BE2C (cell line): ENCODE results near the gene CDYL2.

Experiments used
- DNase-seq: peaks from one replicate; pipeline ENCODE4 v3.0.0-alpha.2; 2020
- H3K27me3 ChIP-seq: fragments of 250-450 bp; sonication (Bioruptor Pico); 2 replicates; pipeline ENCODE4 v1.5.1; 2020; ENCODE audit warnings: mild to moderate bottlenecking
- H3K36me3 ChIP-seq: fragments of 250-450 bp; sonication (Bioruptor Pico); 2 replicates; pipeline ENCODE4 v1.5.1; 2020; ENCODE audit warnings: mild to moderate bottlenecking
- H3K4me1 ChIP-seq: fragments of 250-450 bp; sonication (Bioruptor Pico); 2 replicates; pipeline ENCODE4 v1.5.1; 2020
- H3K4me3 ChIP-seq: 2 replicates; pipeline ENCODE4 v1.5.1; 2011; ENCODE audit warnings: low read depth, low read length
- H3K9me3 ChIP-seq: fragments of 250-450 bp; sonication (Bioruptor Pico); 2 replicates; pipeline ENCODE4 v1.5.1; 2020
- TF ChIP-seq, protein P1 (sequence below): IDR thresholded peaks from 2 replicates; pipeline ENCODE4 v1.5.1; 2012; ENCODE audit warnings: mild to moderate bottlenecking, low read depth, low read length

Gene CDYL2

DNA sequence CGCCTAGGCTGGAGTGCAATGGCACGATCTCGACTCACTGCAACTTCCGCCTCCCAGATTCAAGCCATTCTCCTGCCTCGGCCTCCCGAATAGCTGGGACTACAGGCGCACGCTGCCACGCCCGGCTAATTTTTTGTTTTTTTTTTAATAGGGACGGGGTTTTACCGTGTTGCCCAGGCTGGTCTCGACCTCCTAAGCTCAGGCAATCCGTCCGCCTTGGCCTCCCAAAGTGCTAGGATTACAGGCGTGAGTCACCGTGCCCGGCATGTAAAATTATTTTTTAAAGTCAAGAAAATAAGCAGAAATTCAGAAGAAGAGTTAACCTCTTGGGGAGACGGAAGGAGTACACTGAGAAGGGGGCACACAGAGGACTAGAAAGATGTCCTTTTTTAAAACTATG is 27.5 kb downstream of the CDYL2 start:
- TF ChIP-seq, protein P1, sequence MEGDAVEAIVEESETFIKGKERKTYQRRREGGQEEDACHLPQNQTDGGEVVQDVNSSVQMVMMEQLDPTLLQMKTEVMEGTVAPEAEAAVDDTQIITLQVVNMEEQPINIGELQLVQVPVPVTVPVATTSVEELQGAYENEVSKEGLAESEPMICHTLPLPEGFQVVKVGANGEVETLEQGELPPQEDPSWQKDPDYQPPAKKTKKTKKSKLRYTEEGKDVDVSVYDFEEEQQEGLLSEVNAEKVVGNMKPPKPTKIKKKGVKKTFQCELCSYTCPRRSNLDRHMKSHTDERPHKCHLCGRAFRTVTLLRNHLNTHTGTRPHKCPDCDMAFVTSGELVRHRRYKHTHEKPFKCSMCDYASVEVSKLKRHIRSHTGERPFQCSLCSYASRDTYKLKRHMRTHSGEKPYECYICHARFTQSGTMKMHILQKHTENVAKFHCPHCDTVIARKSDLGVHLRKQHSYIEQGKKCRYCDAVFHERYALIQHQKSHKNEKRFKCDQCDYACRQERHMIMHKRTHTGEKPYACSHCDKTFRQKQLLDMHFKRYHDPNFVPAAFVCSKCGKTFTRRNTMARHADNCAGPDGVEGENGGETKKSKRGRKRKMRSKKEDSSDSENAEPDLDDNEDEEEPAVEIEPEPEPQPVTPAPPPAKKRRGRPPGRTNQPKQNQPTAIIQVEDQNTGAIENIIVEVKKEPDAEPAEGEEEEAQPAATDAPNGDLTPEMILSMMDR, result no peak
- DNase-seq, result no peak
- no peak overlapping the region for H3K4me3 ChIP-seq
- no peaks in the 10 kb centered on the region for H3K36me3 ChIP-seq
- no peaks in the 10 kb centered on the region for H3K9me3 ChIP-seq
- no peaks in the 10 kb centered on the region for H3K27me3 ChIP-seq
- H3K4me1 ChIP-seq, result no peaks in the 10 kb centered on the region

DNA sequence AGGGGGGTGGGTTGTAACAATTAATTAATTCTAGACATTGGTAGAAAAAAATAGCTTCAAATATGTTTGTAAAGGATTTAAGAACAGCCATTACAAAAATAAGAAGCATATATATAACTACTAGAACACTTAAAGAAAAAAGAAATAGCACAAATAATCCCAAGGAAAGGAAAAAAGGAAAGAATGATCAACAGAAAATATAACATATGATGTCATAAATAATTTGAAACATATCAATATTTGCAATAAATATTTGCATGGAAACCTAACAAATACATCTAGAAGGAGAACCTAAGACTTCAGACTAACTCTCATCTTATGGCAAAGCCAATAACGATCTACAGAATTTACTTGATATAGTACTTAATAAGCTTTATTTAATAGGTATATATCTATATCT is 28.9 kb downstream of the CDYL2 start:
- H3K36me3 ChIP-seq, result no peaks in the 10 kb centered on the region
- H3K9me3 ChIP-seq, result no peaks in the 10 kb centered on the region
- no peaks in the 10 kb centered on the region for H3K27me3 ChIP-seq
- no peak overlapping the region for H3K4me3 ChIP-seq
- DNase-seq, result no peak
- TF ChIP-seq, protein P1, result no peak
- H3K4me1 ChIP-seq, result no peaks in the 10 kb centered on the region

DNA sequence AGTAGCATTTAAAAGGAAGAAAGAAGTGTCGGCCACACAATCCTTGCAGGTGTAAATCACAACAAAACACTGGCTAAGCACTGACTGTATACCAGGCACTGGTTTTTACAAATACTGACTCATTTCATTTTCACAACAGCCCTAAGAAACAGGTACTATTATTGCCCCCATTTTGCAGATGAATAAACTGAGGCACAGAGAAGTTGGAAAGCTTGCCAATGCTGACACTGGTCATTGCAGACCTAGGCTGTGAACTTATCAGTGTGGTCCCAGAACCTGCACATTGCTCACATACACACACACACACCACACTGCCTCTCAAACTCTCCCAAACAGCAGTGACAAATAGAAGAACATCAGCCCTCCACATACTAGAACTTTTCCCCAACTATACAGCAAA is 37.6 kb downstream of the CDYL2 start:
- no peaks in the 10 kb centered on the region for H3K9me3 ChIP-seq
- H3K4me3 ChIP-seq, result no peak overlapping the region
- TF ChIP-seq, protein P1, result no peak
- no peaks in the 10 kb centered on the region for H3K27me3 ChIP-seq
- no peaks in the 10 kb centered on the region for H3K4me1 ChIP-seq
- no peaks in the 10 kb centered on the region for H3K36me3 ChIP-seq
- DNase-seq, result no peak

DNA sequence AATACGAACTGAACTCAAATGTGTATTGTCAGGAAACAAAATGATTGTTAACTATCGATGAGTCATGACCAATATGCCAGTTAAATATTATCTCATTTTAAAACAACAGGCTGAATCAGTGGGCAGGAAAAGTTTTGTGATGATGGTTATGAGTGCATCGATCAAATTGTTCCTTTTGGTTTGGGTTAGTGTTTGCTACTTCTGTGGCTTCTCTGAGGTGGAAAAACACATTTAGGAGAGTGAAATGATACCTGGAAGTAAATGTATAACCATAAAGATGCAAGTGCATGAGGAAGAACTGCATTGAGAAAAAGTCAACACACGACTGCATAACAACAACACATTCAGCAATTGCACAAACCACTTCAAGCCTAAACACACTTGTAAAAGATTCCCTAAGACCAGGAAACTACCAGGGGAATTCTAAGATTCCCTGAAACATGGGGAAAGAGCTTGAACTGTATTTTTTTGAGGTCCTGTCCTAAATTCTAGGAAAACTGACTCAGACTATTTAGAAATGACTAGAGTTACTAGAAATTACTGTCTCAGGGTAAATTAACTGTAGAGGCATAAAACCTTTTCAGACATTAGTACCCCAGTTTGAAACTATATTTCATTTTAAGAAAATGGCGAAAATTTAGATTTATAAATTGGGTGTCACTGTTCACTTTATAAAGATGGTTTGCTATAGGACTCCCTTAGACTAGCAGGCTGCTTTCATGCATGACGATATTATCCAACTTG is 44.8 kb downstream of the CDYL2 start:
- DNase-seq, result no peak
- no peaks in the 10 kb centered on the region for H3K4me1 ChIP-seq
- no peaks in the 10 kb centered on the region; the same call in 1 of the 2 replicates for H3K9me3 ChIP-seq
- TF ChIP-seq, protein P1, result no peak
- H3K27me3 ChIP-seq, result no peaks in the 10 kb centered on the region
- H3K4me3 ChIP-seq, result no peak overlapping the region
- H3K36me3 ChIP-seq, result no peaks in the 10 kb centered on the region

DNA sequence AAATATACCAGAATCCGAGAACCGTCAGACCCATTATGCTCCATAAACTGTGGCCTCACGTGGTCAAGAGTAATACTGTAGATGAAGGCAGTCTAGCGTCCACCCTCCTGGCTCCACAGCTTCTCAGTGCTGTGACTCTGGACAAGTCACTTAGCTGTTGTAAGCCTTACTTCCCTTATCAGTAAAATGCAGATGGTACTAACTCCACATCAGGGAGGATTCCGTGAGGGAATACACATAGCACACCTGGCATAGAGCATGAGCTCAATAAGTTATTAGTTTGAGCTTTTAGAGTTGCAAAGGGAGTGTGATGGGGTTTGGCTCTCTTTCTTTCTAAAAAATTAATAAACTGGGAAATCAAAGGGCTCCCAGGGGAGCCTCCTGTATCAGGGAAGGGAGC is 49.9 kb downstream of the CDYL2 start:
- H3K27me3 ChIP-seq, result no peaks in the 10 kb centered on the region
- H3K4me1 ChIP-seq, result no peaks in the 10 kb centered on the region
- TF ChIP-seq, protein P1, result no peak
- H3K36me3 ChIP-seq, result no peaks in the 10 kb centered on the region
- no peaks in the 10 kb centered on the region; the same call in 1 of the 2 replicates for H3K9me3 ChIP-seq
- no peak overlapping the region for H3K4me3 ChIP-seq
- no peak for DNase-seq

DNA sequence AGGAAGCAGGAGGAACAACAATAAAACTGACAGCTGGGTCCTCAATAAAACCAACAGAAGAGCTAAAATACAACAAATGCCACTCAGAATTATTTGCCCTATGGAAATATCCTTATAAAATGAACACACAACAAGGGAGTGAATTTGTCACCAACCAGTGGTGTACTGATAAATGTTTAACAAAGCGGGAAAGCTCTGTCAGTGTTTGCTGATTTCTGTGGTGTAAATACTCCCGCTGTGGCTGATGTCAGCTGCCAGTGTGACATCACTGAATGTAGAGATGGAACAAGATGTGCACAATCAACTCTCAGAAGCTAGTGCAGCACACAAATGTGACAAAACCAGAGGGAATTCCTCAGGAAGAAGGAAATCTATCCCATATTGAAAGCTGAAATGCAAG is 51.9 kb downstream of the CDYL2 start:
- Histone ChIP-seq H3K36me3 (no peaks in the 10 kb centered on the region), H3K4me3 (no peak overlapping the region), H3K4me1 (no peaks in the 10 kb centered on the region), H3K9me3 (no peaks in the 10 kb centered on the region; the same call in none of the 2 replicates), H3K27me3 (no peaks in the 10 kb centered on the region)
- no peak for DNase-seq
- TF ChIP-seq, protein P1, result no peak
